Measurements from ENCODE around the gene GPR162. TPM values are rescaled to one million over a fixed set of nuclear protein-coding genes. Genes with fewer than 3 reads are reported as not detected.

The GPR162 gene
- total and polyA plus RNA-seq, 10 of the 15 experiments (the other 5 are each of a cell fraction or from before 2014, with no cell fraction given), result not detected

DNA sequence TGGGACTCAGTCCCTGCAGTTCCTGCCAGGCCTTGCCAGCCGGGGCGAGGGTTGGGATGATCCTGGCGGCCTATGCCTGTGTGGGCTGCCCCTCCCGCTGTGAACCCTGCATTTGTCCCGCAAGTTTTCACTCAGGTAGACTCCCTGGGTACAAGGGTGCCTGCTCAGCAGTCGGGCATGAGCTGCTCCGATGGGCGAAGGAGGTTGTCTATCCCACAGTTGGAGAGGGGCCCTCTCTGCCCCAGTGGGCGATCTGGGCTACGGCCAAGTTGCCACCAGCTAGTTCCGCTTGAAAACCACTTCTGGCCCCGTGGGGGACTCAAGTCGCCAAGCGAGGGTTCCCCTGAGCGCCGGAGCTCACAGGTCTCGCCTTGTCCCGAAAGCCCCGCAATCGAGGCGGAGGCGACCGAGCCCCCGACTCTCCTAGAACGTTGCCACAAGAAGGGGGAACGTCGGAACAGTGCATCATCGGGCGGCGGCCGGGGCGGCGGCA lies 45.3 kb downstream of the GPR162 start:
- peak overlapping the region; percentile 76 for H3K27ac ChIP-seq (ENCODE audit: control insufficient read depth, insufficient read depth)
- ATAC-seq (peak; percentile 28), DNase-seq (ENCODE audit: low read depth, low spot score) (no peak), FAIRE-seq (peak; percentile 13)
- RAD21 ChIA-PET (ENCODE audit: unreplicated experiment), result interaction anchor here (0.6 to 5.6 kb wide), 7 partner anchors 14 to 242 kb away, joined by 3 to 42 read pairs (median 12); partner anchors contain the start of genes C12orf57, C1RL, CDCA3 and MLF2
- H3K36me3 ChIP-seq (ENCODE audit: control insufficient read depth in 2 of 2, insufficient read depth in 2 of 2, low read length in 1 of 2), result peaks cover 25 to 31% of the 10 kb centered on the region in 2 experiments
- H2AFZ ChIP-seq (ENCODE audit: control insufficient read depth, low read depth, low read length), result peak overlapping the region; percentile 87
- in situ Hi-C loops (cut with MboI) (no loop called here), intact Hi-C loops (cut with micrococcal nuclease; ENCODE audit: unreplicated experiment) (no loop called here)
- peaks cover 31% of the 10 kb centered on the region for H3K4me1 ChIP-seq (ENCODE audit: control insufficient read depth, insufficient read depth, low read length)
- POLR2A ChIA-PET, result interaction anchor here (0.8 to 5.7 kb wide), 6 partner anchors 15 to 143 kb away, joined by 3 to 84 read pairs (median 6); partner anchors contain the start of genes C12orf57, CDCA3, COPS7A and MLF2
- H3K4me2 ChIP-seq (ENCODE audit: control insufficient read depth, insufficient read depth), result peak overlapping the region; percentile 98
- peak overlapping the region; percentile 100 for H3K4me3 ChIP-seq
- TF ChIP-seq SIN3A (IDR thresholded peaks at IDR 0.05; ENCODE audit: low read depth, low read length) (no peak), NR2F1 (conservative IDR thresholded peaks at IDR 0.05) (no peak), LARP7 (IDR thresholded peaks at IDR 0.05) (no peak), BACH1 (IDR thresholded peaks at IDR 0.05; ENCODE audit: borderline replicate concordance) (no peak), MEF2B (IDR thresholded peaks at IDR 0.05; ENCODE audit: partially characterized antibody, poor library complexity, severe bottlenecking) (peak; percentile 13), GATAD2B (conservative IDR thresholded peaks at IDR 0.05; ENCODE audit: low read depth) (peak; percentile 23), EP300 (IDR thresholded peaks at IDR 0.05; ENCODE audit: borderline replicate concordance in 1 of 2, control insufficient read depth in 1 of 2, low read depth in 2 of 2, low read length in 2 of 2) (no peak), HDGF (IDR thresholded peaks at IDR 0.05) (peak; percentile 34; the same call in 1 of the 2 replicates), ZNF24 (IDR thresholded peaks at IDR 0.05) (no peak), CHD2 (IDR thresholded peaks at IDR 0.05; ENCODE audit: borderline replicate concordance, low read depth, low read length) (0 out of 2 replicates have a peak, but pooled peaks have one; percentile 3), YY1 (IDR thresholded peaks at IDR 0.05; ENCODE audit: low read depth, low read length) (no peak), IKZF2 (IDR thresholded peaks at IDR 0.05) (peak in 1 of 2 experiments; percentile 23; a peak in 2 of 4 replicates), TCF7 (IDR thresholded peaks at IDR 0.05; ENCODE audit: borderline replicate concordance) (no peak), SIX5 (IDR thresholded peaks at IDR 0.05; ENCODE audit: low read depth, low read length, severe bottlenecking) (no peak), SMARCA5 (IDR thresholded peaks at IDR 0.05) (0 out of 2 replicates have a peak, but pooled peaks have one; percentile 34)
- TF ChIP-seq, protein P1, sequence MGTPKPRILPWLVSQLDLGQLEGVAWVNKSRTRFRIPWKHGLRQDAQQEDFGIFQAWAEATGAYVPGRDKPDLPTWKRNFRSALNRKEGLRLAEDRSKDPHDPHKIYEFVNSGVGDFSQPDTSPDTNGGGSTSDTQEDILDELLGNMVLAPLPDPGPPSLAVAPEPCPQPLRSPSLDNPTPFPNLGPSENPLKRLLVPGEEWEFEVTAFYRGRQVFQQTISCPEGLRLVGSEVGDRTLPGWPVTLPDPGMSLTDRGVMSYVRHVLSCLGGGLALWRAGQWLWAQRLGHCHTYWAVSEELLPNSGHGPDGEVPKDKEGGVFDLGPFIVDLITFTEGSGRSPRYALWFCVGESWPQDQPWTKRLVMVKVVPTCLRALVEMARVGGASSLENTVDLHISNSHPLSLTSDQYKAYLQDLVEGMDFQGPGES (IDR thresholded peaks at IDR 0.05), result no peak
- TF ChIP-seq, protein P2, sequence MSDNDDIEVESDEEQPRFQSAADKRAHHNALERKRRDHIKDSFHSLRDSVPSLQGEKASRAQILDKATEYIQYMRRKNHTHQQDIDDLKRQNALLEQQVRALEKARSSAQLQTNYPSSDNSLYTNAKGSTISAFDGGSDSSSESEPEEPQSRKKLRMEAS (IDR thresholded peaks at IDR 0.05; ENCODE audit: low read depth, low read length), result 0 out of 2 replicates have a peak, but pooled peaks have one; percentile 2
- TF ChIP-seq, protein P3, sequence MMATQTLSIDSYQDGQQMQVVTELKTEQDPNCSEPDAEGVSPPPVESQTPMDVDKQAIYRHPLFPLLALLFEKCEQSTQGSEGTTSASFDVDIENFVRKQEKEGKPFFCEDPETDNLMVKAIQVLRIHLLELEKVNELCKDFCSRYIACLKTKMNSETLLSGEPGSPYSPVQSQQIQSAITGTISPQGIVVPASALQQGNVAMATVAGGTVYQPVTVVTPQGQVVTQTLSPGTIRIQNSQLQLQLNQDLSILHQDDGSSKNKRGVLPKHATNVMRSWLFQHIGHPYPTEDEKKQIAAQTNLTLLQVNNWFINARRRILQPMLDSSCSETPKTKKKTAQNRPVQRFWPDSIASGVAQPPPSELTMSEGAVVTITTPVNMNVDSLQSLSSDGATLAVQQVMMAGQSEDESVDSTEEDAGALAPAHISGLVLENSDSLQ (IDR thresholded peaks at IDR 0.05), result no peak
- peaks cover 33% of the 10 kb centered on the region for H3K79me2 ChIP-seq (ENCODE audit: control insufficient read depth, insufficient read depth, low read length)
- peaks cover 16% of the 10 kb centered on the region for H4K20me1 ChIP-seq (ENCODE audit: control insufficient read depth, insufficient read depth)
- H3K9me3 ChIP-seq (replicated peaks; ENCODE audit: control insufficient read depth, insufficient read depth, low read length), result no peaks in the 10 kb centered on the region
- BruUV-seq (replicated peaks), result no TSS peak
- no peaks in the 10 kb centered on the region for H3K27me3 ChIP-seq (replicated peaks in 1 of 2; ENCODE audit: control insufficient read depth in 2 of 2, insufficient read depth in 2 of 2, low read length in 1 of 2)
- 5% methylated on average over 33 of the region's 33 CpGs for WGBS (ENCODE audit: insufficient coverage, insufficient replicate concordance, low lambda C conversion rate, missing lambda C conversion rate)
- CTCF ChIA-PET, result interaction anchor here (1.4 to 9.5 kb wide), 4 partner anchors 16 to 329 kb away, joined by 4 to 173 read pairs (median 72); partner anchors contain the start of genes CDCA3 and USP5
- SMC1A ChIA-PET (ENCODE audit: uncharacterized antibody, unreplicated experiment), result interaction anchor here (1.3 to 5.3 kb wide), 3 partner anchors 14 to 71 kb away, joined by 3 to 42 read pairs (median 4); partner anchors contain the start of genes CDCA3 and USP5
- H3K9ac ChIP-seq (ENCODE audit: control insufficient read depth, insufficient read depth, low read length), result peak overlapping the region; percentile 72

Data from GM12878 (cell line).